SK-N-SH treated with all-trans-retinoic acid at 6 μM for 48 hours (cell line): ENCODE data around the gene CEACAM6.
"Not testable (repeated sequence)": the region's sequence is repeated elsewhere in the genome, so short reads cannot be mapped to it uniquely, and the experiment has no call there.

ENCODE experiments used
- ATAC-seq: fragments of 200-7000 bp; cut with Tn5 transposase; 3 replicates; pipeline ENCODE4 v1.9.1; 2020; ENCODE audit warnings: mild to moderate bottlenecking, moderate library complexity
- BACH2 ChIP-seq: fragments of 250-450 bp; sonication (Bioruptor Pico); IDR thresholded peaks from 2 replicates; pipeline ENCODE4 v1.9.0; 2021; ENCODE audit warnings: mild to moderate bottlenecking, borderline replicate concordance
- CREB5 ChIP-seq: fragments of 250-450 bp; sonication (Bioruptor Pico); IDR thresholded peaks from 2 replicates; pipeline ENCODE4 v1.5.1; 2020; ENCODE audit warnings: low read depth, mild to moderate bottlenecking, moderate library complexity
- ESRRG ChIP-seq: fragments of 250-450 bp; sonication (Bioruptor Pico); IDR thresholded peaks from 2 replicates; pipeline ENCODE4 v1.6.1; 2021; ENCODE audit warnings: mild to moderate bottlenecking
- GLIS3 ChIP-seq: fragments of 250-450 bp; sonication (Bioruptor Pico); IDR thresholded peaks from 2 replicates; pipeline ENCODE4 v1.5.0; 2020; ENCODE audit warnings: mild to moderate bottlenecking, moderate library complexity
- ISL1 ChIP-seq: fragments of 250-450 bp; sonication (Bioruptor Pico); IDR thresholded peaks from 2 replicates; pipeline ENCODE4 v2.1.2; 2022; ENCODE audit warnings: mild to moderate bottlenecking, moderate library complexity
- OSR1 ChIP-seq: fragments of 250-450 bp; sonication (Bioruptor Pico); IDR thresholded peaks from 2 replicates; pipeline ENCODE4 v1.8.0; 2022; ENCODE audit warnings: moderate library complexity, mild to moderate bottlenecking, inconsistent platforms
- PATZ1 ChIP-seq: fragments of 250-450 bp; sonication (Bioruptor Pico); IDR thresholded peaks from 2 replicates; pipeline ENCODE4 v1.8.0; 2020; ENCODE audit warnings: mild to moderate bottlenecking, moderate library complexity, borderline replicate concordance
- PPARA ChIP-seq: fragments of 250-450 bp; sonication (Bioruptor Pico); IDR thresholded peaks from 2 replicates; pipeline ENCODE4 v1.5.0; 2020; ENCODE audit warnings: mild to moderate bottlenecking, borderline replicate concordance
- RARB ChIP-seq: fragments of 250-450 bp; sonication (Bioruptor Pico); IDR thresholded peaks from 2 replicates; pipeline ENCODE4 v1.8.0; 2021; ENCODE audit warnings: mild to moderate bottlenecking, moderate library complexity
- SNAI2 ChIP-seq: fragments of 250-450 bp; sonication (Bioruptor Pico); IDR thresholded peaks from 2 replicates; pipeline ENCODE4 v1.5.0; 2020; ENCODE audit warnings: mild to moderate bottlenecking, moderate library complexity
- TCF4 ChIP-seq: fragments of 250-450 bp; sonication (Bioruptor Pico); IDR thresholded peaks from 2 replicates; pipeline ENCODE4 v1.8.0; 2021; ENCODE audit warnings: mild to moderate bottlenecking, moderate library complexity, borderline replicate concordance
- TOX ChIP-seq: fragments of 250-450 bp; sonication (Bioruptor Pico); IDR thresholded peaks from 2 replicates; pipeline ENCODE4 v1.8.0; 2021; ENCODE audit warnings: mild to moderate bottlenecking, moderate library complexity, borderline replicate concordance
- TSHZ2 ChIP-seq: fragments of 250-450 bp; sonication (Bioruptor Pico); IDR thresholded peaks from 2 replicates; pipeline ENCODE4 v1.5.0; 2020; ENCODE audit warnings: mild to moderate bottlenecking, moderate library complexity
- ZC3H10 ChIP-seq: fragments of 250-450 bp; sonication (Bioruptor Pico); IDR thresholded peaks from 2 replicates; pipeline ENCODE4 v1.5.1; 2021; ENCODE audit warnings: mild to moderate bottlenecking, moderate library complexity
- ZFP3 ChIP-seq: fragments of 250-450 bp; sonication (Bioruptor Pico); IDR thresholded peaks from 2 replicates; pipeline ENCODE4 v1.5.0; 2020; ENCODE audit warnings: mild to moderate bottlenecking, moderate library complexity
- ZNF565 ChIP-seq: fragments of 450-650 bp; formaldehyde crosslinking; conservative IDR thresholded peaks from 2 replicates; pipeline ENCODE4 v1.5.0; 2020; ENCODE audit warnings: low read depth, mild to moderate bottlenecking, moderate library complexity
- ZNF70 ChIP-seq: fragments of 450-650 bp; formaldehyde crosslinking; IDR thresholded peaks from 2 replicates; pipeline ENCODE4 v1.5.0; 2020; ENCODE audit warnings: mild to moderate bottlenecking, moderate library complexity
- ZNF8 ChIP-seq: fragments of 450-650 bp; formaldehyde crosslinking; IDR thresholded peaks from 2 replicates; pipeline ENCODE4 v1.5.0; 2020; ENCODE audit warnings: mild to moderate bottlenecking, moderate library complexity
- TF ChIP-seq, protein P1 (sequence below): fragments of 250-450 bp; sonication (Bioruptor Pico); IDR thresholded peaks from 2 replicates; pipeline ENCODE4 v1.5.1; 2021; ENCODE audit warnings: mild to moderate bottlenecking, moderate library complexity
- TF ChIP-seq, protein P2 (sequence below): fragments of 250-450 bp; sonication (Bioruptor Pico); IDR thresholded peaks from 2 replicates; pipeline ENCODE4 v1.8.0; 2021; ENCODE audit warnings: low read depth, mild to moderate bottlenecking, moderate library complexity, borderline replicate concordance

The CEACAM6 gene

GRCh38 chr19:41787055-41787454 is 31.7 kb downstream of the CEACAM6 start:
- ATAC-seq = no peak
- no peak for TF ChIP-seq ESRRG (CRISPR knock-in tag)
- TF ChIP-seq ISL1 (CRISPR knock-in tag) = no peak
- no peak for TF ChIP-seq TCF4 (CRISPR knock-in tag)

DNA sequence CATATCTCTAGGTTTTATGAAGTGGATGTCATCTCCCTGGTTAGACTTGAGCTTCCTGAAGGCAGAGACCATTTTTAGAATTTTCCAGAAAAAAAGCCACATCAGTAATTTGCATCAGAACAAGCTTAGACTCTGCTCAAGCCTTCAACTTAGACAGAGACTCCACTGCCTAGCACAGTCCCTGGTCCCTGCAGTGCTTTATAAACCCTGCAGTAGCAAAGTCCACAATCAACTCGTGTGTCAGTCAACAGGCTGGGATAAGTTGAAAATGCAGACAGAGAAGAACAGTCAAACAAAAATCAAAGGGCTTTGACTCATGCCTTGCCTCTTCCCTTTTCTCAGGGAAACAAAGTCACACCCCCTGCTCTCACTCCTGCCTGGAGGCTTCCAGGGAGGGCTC is 33.2 kb downstream of the CEACAM6 start:
- not testable (repeated sequence) for ATAC-seq

GRCh38 chr19:41789053-41789452 is 33.7 kb downstream of the CEACAM6 start:
- not testable (repeated sequence) for ATAC-seq

DNA sequence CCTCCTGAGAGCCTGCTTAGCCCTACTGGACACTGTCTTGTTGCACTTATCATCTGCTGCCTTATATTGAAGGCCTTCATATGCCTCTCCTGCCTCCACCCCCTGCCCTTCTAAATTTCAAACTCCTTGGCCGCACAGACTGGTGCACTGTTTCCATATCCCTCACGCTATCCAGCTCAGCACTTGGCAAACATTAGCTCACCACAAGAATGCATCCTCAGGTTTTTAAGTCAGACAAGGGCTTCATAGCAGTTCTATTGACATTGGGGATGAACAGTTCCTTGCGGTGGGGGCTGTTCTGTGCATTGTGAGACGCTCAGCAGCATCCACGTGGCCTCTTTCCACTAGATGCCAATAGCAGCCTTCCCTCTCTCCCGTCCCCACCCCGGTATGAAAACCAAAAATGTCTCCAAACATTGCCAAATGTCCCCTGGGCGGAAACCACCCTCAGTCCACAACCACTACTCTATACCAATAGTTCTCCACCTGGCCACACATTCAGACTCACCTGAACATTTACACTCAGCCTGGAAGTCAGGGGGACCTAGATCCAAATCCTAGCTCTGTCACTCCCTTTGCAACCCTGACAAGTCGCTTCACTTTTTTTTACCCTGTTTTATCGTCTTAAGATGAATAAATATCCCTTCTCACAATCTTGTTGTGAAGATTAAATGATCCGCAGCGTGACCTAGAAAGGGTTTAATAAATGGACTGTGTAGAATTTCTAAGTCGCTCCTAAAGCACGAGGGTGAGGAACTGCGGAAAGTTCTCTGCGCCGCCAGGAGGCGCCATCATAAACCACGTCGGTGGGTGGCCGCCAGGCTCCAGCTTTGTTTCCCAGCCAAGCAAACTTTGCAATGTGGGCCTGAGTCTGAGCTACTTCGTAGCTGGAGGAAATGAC is 37.4 kb downstream of the CEACAM6 start:
- peak; percentile 83 for ATAC-seq

More for the DNA sequence above, 37.4 kb downstream of the CEACAM6 start:
- TF ChIP-seq PPARA (no peak), ISL1 (CRISPR knock-in tag) (no peak), RARB (CRISPR knock-in tag) (no peak), TCF4 (CRISPR knock-in tag) (no peak), PATZ1 (CRISPR knock-in tag) (no peak), CREB5 (CRISPR knock-in tag) (no peak), OSR1 (CRISPR knock-in tag) (no peak), TSHZ2 (CRISPR knock-in tag) (no peak), ZC3H10 (no peak), GLIS3 (CRISPR knock-in tag) (no peak), ZFP3 (CRISPR knock-in tag) (no peak), ZNF70 (CRISPR knock-in tag) (no peak), ZNF8 (CRISPR knock-in tag) (no peak), ZNF565 (CRISPR knock-in tag) (no peak), TOX (CRISPR knock-in tag) (no peak), BACH2 (no peak), SNAI2 (CRISPR knock-in tag) (no peak)
- TF ChIP-seq, protein P1, sequence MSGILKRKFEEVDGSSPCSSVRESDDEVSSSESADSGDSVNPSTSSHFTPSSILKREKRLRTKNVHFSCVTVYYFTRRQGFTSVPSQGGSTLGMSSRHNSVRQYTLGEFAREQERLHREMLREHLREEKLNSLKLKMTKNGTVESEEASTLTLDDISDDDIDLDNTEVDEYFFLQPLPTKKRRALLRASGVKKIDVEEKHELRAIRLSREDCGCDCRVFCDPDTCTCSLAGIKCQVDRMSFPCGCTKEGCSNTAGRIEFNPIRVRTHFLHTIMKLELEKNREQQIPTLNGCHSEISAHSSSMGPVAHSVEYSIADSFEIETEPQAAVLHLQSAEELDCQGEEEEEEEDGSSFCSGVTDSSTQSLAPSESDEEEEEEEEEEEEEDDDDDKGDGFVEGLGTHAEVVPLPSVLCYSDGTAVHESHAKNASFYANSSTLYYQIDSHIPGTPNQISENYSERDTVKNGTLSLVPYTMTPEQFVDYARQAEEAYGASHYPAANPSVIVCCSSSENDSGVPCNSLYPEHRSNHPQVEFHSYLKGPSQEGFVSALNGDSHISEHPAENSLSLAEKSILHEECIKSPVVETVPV (CRISPR knock-in tag) = no peak
- TF ChIP-seq, protein P2, sequence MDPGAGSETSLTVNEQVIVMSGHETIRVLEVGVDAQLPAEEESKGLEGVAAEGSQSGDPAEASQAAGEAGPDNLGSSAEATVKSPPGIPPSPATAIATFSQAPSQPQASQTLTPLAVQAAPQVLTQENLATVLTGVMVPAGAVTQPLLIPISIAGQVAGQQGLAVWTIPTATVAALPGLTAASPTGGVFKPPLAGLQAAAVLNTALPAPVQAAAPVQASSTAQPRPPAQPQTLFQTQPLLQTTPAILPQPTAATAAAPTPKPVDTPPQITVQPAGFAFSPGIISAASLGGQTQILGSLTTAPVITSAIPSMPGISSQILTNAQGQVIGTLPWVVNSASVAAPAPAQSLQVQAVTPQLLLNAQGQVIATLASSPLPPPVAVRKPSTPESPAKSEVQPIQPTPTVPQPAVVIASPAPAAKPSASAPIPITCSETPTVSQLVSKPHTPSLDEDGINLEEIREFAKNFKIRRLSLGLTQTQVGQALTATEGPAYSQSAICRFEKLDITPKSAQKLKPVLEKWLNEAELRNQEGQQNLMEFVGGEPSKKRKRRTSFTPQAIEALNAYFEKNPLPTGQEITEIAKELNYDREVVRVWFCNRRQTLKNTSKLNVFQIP = no peak
